GM19328 (cell line): Measurements from ENCODE around the gene FXR2.
"Not testable (repeated sequence)": the region's sequence is repeated elsewhere in the genome, so short reads cannot be mapped to it uniquely, and the experiment has no call there.

Source experiments
- ATAC-seq: cut with Tn5 transposase; IDR thresholded peaks from one replicate; pipeline ENCODE4 v1.9.1; 2021; ENCODE audit warnings: mild to moderate bottlenecking, moderate library complexity; ENCODE audit not compliant: unreplicated experiment

The FXR2 gene

GRCh38 chr17:7614425-7615264 is at the start of gene FXR2:
Gene FXR2 (minus strand): TSS chr17:7614897. CDS start chr17:7614532, 365 bp downstream.
- peak; percentile 87 for ATAC-seq

- no peak for ATAC-seq
Observed at GRCh38 chr17:7656958-7657609, 42.4 kb upstream of the FXR2 start.

GRCh38 chr17:7655541-7655840 is 40.8 kb upstream of the FXR2 start:
- ATAC-seq, result no peak

GRCh38 chr17:7654832-7655540 is 40.3 kb upstream of the FXR2 start:
- no peak for ATAC-seq

- no peak for ATAC-seq
Observed at GRCh38 chr17:7652388-7653356, 38.0 kb upstream of the FXR2 start.

- ATAC-seq, result no peak
Observed at GRCh38 chr17:7651665-7652387, 37.1 kb upstream of the FXR2 start.

GRCh38 chr17:7651097-7651664 is 36.5 kb upstream of the FXR2 start:
- ATAC-seq, result no peak

GRCh38 chr17:7650509-7651096 is 35.9 kb upstream of the FXR2 start, which contains the start of gene ATP1B2:
Gene ATP1B2 (plus strand): TSS chr17:7650926. CDS start chr17:7651519, 593 bp downstream.
- ATAC-seq, result no peak

- no peak for ATAC-seq
Observed at GRCh38 chr17:7647018-7647417, 32.3 kb upstream of the FXR2 start.

GRCh38 chr17:7646457-7646856 is 31.8 kb upstream of the FXR2 start:
- ATAC-seq, result no peak

GRCh38 chr17:7644775-7645174 is 30.1 kb upstream of the FXR2 start:
- no peak for ATAC-seq

- not testable (repeated sequence) for ATAC-seq
Observed at GRCh38 chr17:7641635-7642034, 26.9 kb upstream of the FXR2 start.

- no peak for ATAC-seq
Observed at GRCh38 chr17:7640783-7641182, 26.1 kb upstream of the FXR2 start.

- ATAC-seq, result no peak
Observed at GRCh38 chr17:7636163-7636562, 21.5 kb upstream of the FXR2 start.

GRCh38 chr17:7634384-7634783 is 19.7 kb upstream of the FXR2 start:
- no peak for ATAC-seq

GRCh38 chr17:7633093-7633492 is 18.4 kb upstream of the FXR2 start:
- no peak for ATAC-seq

GRCh38 chr17:7632492-7632894 is 17.8 kb upstream of the FXR2 start:
- ATAC-seq, result no peak

GRCh38 chr17:7631398-7632380 is 17.0 kb upstream of the FXR2 start:
- no peak for ATAC-seq
